OCI-LY1 (cell line): Measurements from ENCODE around the gene CSH1.

Experiments
- EZH2 ChIP-seq: fragments of 200-600 bp; sonication (generic), shearing (Covaris generic); IDR thresholded peaks from 2 replicates; pipeline ENCODE4 v1.8.0; 2017; ENCODE audit warnings: borderline replicate concordance, mixed run types, mild to moderate bottlenecking, antibody characterized with exemption, low read length, moderate library complexity, mixed read lengths
- TF ChIP-seq, protein P1 (sequence below): fragments of 200-600 bp; sonication (generic), shearing (Covaris generic); IDR thresholded peaks from 2 replicates; pipeline ENCODE4 v1.5.1; 2017; ENCODE audit warnings: mild to moderate bottlenecking, antibody characterized with exemption, low read length, moderate library complexity, mixed read lengths

GRCh38 chr17:63911041-63911635 lies 14.8 kb upstream of the CSH1 start, which contains the start of gene CSHL1:
- TF ChIP-seq, protein P1, sequence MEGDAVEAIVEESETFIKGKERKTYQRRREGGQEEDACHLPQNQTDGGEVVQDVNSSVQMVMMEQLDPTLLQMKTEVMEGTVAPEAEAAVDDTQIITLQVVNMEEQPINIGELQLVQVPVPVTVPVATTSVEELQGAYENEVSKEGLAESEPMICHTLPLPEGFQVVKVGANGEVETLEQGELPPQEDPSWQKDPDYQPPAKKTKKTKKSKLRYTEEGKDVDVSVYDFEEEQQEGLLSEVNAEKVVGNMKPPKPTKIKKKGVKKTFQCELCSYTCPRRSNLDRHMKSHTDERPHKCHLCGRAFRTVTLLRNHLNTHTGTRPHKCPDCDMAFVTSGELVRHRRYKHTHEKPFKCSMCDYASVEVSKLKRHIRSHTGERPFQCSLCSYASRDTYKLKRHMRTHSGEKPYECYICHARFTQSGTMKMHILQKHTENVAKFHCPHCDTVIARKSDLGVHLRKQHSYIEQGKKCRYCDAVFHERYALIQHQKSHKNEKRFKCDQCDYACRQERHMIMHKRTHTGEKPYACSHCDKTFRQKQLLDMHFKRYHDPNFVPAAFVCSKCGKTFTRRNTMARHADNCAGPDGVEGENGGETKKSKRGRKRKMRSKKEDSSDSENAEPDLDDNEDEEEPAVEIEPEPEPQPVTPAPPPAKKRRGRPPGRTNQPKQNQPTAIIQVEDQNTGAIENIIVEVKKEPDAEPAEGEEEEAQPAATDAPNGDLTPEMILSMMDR, result no peak
- no peak for TF ChIP-seq EZH2
